ENCODE data around the gene HES4.

The HES4 gene

GRCh38 chr1:965526-966134 is 34.3 kb downstream of the HES4 start:
- no peak for DNase-seq

GRCh38 chr1:964691-965525 is 35.0 kb downstream of the HES4 start:
- no peak for DNase-seq

GRCh38 chr1:963746-964525 is 36.0 kb downstream of the HES4 start:
- no peak for DNase-seq

- no peak for DNase-seq
Measured at GRCh38 chr1:963301-963651, 36.6 kb downstream of the HES4 start.

GRCh38 chr1:962381-963300 is 37.3 kb downstream of the HES4 start:
- DNase-seq = no peak

GRCh38 chr1:961132-961669 is 38.7 kb downstream of the HES4 start:
- DNase-seq = no peak

- peak; percentile 71 to 80 for DNase-seq
Measured at GRCh38 chr1:960363-961131, 39.4 kb downstream of the HES4 start, which contains the start of gene KLHL17. Gene KLHL17 (plus strand): TSS chr1:960584. CDS start chr1:960694, 110 bp downstream.

GRCh38 chr1:959731-960362 is 40.0 kb downstream of the HES4 start:
- DNase-seq = no peak

GRCh38 chr1:958823-959730 is 40.8 kb downstream of the HES4 start, which contains the start of gene NOC2L:
Gene NOC2L (minus strand): TSS chr1:959256. CDS start chr1:959240, 16 bp downstream.
- peak; percentile 96 to 98 for DNase-seq

GRCh38 chr1:956636-957035 is 43.3 kb downstream of the HES4 start:
- DNase-seq = no peak

GRCh38 chr1:955474-955873 is 44.4 kb downstream of the HES4 start:
- DNase-seq = no peak

GRCh38 chr1:954927-955326 is 45.0 kb downstream of the HES4 start:
- DNase-seq = no peak

GRCh38 chr1:953524-954320 is 46.2 kb downstream of the HES4 start:
- no peak for DNase-seq

- DNase-seq = no peak
Measured at GRCh38 chr1:952603-953002, 47.3 kb downstream of the HES4 start.

- no peak for DNase-seq
Measured at GRCh38 chr1:952201-952600, 47.7 kb downstream of the HES4 start.

- DNase-seq = no peak
Measured at GRCh38 chr1:951364-951763, 48.5 kb downstream of the HES4 start.

- DNase-seq = no peak
Measured at GRCh38 chr1:950881-951280, 49.0 kb downstream of the HES4 start.

- DNase-seq = no peak
Measured at GRCh38 chr1:950268-950667, 49.6 kb downstream of the HES4 start.
